Stimulated activated CD4-positive, alpha-beta T cell treated with anti-CD3 and anti-CD28 coated beads, TNF-alpha, amount 100 ng/mL, for 24 hours (primary cell): ENCODE measurements around the gene NRBP1.

Source experiments
- DNase-seq, 3 experiments: peaks; one replicate each; pipeline ENCODE4 v3.0.0-alpha.2; 2020; ENCODE audit warnings: low read depth in 3 of 3

Gene NRBP1

GRCh38 chr2:27489498-27490397, 61.3 kb downstream of the NRBP1 start, which contains the start of gene IFT172:
TSS of gene IFT172 (minus strand) at chr2:27489743. CDS start at chr2:27489653, 90 bp downstream.
- peak; percentile 96 to 99 (median 98) for DNase-seq
